Stimulated activated CD4-positive, alpha-beta T cell treated with anti-CD3 and anti-CD28 coated beads, TNF-alpha, amount 100 ng/mL, for 1 hour (primary cell): ENCODE data around the gene FARP1.

Experiments
- DNase-seq, 3 donors: peaks; one replicate each; pipeline ENCODE4 v3.0.0-alpha.2; 2020; ENCODE audit warnings: low read depth in 3 of 3, low spot score in 1 of 3

FARP1 gene

DNA sequence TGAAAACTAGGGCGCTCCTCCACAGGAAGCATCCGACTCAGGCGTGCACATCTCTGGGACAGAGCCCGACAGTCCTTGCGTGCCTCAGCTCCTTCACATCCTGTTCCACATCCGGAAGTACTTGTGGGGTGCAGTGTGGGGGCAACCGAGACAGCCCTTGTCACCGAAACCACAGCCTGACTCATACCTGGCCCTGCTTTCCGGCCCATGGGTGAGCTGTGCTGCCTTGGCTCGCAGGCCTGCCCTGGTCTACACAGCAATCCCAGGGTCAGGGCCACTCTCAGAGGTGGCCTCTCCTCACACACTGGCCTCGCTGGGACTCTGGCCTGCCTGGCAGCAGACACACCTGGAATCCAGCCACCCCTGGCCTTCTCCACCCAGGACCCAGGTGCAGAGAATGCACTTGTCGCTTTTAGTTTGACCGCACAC is 333.7 kb downstream of the FARP1 start:
- DNase-seq: peak; percentile 62 to 76 (median 75)

- no peak for DNase-seq
Measured at GRCh38 chr13:98478189-98479129, 335.6 kb downstream of the FARP1 start.

DNA sequence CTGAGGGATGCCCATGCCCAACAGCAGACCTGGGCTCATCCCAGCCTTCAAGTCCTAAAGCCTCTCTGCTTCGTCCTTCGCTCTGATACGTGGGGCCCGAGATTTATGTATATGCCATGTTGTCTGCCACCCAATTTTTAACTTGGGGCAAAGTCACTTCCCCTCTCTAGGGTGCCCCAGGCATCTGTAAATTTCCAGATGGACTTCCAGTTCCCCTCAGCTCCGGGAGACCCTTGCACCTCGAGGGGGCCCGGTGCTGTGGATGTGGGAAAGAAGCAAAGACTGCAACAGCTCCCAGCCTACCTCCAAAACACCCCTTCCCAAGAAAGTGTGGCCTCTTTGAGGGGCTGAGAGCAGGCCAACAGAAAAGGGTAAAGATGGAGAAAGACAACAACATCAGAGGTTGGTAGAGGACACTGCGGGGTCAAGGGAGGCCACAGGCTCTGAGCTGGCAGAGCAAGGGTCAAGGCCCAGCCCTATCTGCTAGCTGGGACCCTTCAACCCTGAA is 336.7 kb downstream of the FARP1 start:
- DNase-seq: no peak

DNA sequence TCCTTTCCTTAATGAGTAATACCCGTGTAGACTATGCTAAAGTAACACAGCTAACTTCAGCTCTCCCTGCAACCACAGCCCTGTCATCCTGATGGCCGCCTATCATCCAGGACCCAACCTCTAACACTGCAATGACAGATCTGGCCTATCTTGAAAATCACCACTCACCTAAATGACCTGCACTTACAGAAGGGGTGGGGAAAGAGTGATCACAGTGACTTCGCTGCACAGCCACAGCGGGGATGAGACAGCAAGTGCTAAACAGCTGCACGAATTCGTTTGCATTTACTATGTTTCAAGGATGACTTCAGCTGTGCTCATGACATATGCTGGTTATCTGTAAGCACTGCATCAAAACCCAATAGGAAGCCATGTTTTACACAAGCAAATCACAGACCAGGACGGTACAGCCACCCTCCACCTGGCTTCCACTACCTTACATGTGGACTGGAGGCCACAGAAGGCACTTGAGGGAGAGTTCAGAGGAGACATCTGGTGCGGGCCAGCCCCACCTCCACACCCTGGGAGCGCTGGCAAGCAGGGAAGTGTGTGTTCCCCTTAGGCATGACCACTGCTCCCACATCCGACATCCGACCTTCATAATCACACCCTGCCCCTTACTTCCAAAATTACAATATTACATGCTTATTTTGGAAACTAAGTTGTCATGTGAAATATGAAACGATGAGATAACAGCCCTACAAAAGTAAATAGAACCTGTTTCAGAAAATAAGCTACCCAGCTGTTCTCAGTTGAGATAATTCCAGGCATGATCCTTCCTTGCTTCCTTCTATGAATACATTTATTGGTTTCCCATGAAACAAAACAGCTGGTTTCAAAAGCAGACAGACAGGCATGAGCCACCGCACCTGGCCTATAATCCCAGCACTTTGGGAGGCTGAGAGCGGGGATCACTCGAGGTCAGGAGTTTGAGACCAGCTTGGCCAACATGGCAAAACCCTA is 338.3 kb downstream of the FARP1 start:
- DNase-seq: no peak

GRCh38 chr13:98482476-98483444 is 339.9 kb downstream of the FARP1 start:
- DNase-seq: no peak

GRCh38 chr13:98483601-98484288 is 340.9 kb downstream of the FARP1 start:
- DNase-seq: no peak

DNA sequence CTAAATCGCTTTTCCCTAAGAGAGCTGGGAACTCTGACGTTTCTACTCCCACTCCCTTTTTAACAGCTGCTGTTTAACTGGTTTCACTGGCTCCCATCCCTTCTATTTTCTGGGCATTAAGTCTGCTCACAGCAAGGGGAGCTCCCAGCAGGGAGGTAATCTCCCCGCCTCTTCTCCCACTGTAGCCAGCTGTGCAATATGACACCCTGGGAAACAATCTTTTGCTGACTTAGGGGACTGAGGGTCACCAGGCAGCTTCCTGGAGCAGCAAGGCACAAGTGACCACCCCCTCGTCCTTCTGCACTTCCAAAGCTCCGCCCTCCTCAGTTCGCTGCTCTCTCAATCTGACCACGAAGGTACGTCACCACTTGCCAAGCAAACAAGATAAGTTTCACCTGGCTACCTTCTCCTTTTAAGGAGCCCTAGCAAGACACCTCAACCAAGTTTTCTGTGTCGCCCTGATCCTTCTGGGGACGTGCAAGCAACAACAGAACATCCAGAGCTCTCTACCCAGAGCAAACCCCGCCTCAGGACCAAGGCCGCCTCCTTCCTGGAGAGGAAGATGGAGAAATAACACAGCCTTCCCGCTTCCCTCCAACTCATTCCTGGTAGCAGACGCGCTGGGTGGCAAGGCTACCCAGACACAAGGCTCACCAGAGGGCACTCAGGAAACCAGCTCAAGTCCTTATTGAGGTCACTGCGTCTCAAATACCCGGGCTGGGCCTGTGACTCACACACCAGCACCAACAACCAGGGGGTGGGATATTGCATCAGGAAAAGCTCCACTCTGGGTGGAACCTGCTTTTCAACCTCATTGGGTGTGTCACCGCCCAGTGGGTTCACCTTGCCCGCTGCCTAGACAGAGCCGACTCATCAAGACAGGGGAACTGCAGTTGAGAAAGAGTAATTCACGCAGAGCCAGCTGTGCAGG is 341.7 kb downstream of the FARP1 start:
- peak; percentile 19 to 66 (median 60) for DNase-seq

- no peak for DNase-seq
Measured at GRCh38 chr13:98485561-98485960, 342.7 kb downstream of the FARP1 start.

DNA sequence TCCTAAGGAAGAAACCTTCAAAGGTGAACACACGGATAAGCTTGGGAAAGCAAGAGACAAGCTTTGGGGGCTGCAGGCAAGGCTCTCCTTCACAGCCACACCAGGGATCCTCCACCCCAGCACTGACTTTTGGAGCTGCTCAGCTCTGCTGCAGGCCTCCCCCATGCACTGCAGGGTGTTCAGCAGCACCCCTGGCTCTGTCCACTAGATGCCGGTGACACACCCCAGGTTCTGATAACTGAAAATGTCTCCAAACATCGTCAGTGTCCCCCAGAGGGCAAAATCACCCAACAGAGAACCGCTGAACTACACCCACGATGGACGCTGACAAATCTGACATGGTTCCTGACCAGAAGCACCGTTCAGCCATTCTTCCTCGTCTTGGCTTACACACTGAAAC is 343.5 kb downstream of the FARP1 start:
- no peak for DNase-seq

DNA sequence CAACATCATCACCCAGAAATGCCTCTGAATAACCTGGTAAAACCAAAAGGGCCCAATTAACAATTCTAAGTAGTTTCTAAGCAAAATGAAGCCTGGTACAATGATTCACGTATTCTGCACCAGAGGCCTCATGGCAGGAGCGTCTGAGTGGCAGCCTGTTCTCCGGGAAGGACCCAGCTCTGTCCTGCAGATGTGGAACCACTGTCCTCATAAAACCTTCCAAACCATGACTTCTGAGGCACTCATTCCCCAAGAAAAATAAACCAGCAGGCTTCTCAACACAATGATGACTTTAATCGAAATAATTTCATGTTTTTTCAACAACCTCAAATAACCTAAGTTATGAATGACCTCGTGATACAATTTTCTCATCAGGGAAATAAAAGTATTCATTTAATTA is 344.1 kb downstream of the FARP1 start:
- DNase-seq: no peak

DNA sequence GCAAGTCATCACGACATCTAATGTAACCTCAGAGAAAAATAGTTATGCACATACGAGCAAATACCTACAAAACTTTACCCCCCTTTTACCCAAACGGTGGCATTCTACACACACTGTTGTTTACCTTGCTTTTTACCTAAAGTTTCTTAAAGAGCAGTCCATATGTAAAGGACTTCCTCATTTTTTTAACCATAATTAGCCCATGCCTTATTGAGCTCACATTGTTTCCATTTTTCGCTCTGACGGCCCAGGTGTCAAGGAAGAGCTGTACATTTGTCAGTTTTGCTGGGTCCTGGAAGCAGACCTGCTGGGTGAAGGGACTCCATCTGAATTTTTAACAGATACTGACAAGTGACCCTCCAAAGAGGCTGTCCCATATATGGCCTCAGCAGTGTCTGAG is 344.6 kb downstream of the FARP1 start:
- DNase-seq: no peak

DNA sequence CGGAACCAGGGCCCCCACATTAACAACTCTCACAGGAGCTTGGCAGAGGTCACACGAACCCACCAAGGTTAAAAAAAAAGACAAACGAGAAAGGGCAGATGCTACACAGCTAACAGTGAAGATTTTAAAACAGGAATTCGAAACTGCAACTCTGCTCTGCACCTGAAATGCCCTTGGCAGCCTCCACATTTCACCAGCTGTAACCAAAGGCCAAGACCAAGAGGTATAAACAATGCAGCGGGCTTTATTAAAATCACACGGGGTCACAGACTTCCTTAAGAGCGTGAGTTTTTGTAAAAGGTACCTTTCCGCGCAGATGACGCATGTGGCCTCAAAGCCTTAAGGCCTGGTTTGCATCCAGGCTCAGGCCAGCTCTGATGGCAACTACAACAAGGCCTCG is 345.8 kb downstream of the FARP1 start:
- DNase-seq: no peak

DNA sequence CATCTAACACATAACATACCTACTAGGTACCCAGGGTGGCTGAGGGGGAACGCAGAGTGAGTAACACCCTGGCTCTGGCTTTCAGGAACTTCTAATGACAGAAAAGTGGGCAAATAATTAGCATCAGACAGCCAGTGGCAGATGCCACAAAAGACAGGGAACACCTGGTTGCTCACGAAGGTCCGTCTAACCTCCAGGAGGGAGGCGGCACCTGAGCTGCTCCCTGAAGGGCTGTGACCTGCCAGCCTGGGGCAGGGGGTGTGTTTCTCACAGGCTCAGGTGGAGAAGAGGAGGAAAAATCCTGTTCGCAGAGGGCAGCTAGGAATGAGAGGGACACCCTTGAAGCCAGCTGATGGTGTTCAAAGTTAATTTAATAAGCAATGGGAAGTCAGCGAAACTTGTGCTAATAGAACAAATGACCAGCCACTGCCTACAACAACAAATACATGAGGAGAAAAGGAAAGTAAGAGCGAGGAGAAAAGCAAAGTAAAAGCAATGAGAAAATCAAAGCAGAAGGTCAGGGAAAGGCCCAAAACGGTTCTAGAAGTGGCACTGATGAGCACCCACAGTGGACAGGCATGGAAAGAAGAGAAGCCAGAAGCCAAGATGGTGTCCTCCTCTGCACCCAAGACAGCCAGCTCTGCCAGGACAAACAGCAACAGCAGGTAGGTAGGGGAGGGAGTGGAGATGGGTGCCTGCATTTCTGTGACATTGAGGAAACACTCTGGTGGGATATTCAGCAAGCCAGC is 346.7 kb downstream of the FARP1 start:
- no peak for DNase-seq

GRCh38 chr13:98490195-98490836 is 347.4 kb downstream of the FARP1 start:
- no peak for DNase-seq

DNA sequence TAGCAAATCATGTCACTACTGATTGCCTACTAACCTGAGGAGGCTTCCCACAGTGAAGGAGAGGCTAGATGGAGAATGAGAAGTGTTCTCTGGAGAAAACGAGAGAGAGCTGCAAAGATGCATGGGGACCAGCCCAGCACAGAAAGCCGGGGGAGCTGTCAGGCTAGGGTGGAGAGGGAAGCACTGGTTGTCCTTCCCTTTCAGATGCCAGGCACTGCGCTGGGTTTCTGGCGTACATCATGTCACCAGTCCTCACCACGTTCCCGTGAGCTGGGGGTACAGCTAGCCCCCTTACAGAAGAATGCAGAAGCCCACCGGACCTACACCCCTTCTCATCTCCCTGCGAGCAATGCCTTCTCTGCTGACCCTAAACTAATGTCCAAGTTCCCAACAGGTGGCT is 348.0 kb downstream of the FARP1 start:
- DNase-seq: no peak

DNA sequence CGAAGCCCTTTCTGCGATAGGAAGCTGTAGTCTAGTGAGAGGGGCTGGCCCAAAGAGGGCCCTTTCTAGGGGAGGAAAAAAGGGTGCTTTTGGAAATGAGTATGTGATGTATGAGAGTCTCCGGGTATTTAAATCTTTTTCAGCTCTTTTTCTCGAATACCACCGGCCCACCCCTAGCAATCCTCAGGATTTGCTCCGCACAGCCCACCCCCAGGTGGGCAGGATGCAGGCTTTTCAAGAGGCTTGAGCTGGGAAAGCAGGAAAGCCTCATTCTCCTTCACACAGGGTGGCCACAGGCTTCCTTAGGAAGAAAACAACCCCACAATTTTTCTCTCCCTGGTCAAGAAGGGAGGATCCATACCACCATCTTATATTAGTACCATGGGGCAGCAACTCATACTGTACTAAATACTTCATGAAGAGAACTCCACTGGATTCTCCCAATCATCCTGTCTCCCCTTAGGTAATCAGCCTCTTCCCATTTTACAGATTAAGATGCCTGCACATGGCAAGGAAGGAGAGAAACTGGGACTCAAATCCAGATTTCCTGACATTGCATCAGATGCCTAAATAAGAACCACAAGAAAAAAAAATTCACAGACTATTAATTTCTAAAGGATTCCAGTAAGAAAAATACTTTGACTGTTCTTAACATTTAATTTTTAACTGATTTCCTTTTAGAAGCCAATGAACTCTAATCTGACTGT is 349.6 kb downstream of the FARP1 start:
- DNase-seq: no peak
